HG02885 (cell line): ENCODE measurements around the gene WDR45.
A peak's percentile ranks its signal among the peaks of the same experiment; 100 is the strongest.

ENCODE experiments used
- ATAC-seq: cut with Tn5 transposase; IDR thresholded peaks from one replicate; pipeline ENCODE4 v1.9.1; 2021; ENCODE audit warnings: mild to moderate bottlenecking; ENCODE audit not compliant: unreplicated experiment, poor library complexity

Gene WDR45

DNA sequence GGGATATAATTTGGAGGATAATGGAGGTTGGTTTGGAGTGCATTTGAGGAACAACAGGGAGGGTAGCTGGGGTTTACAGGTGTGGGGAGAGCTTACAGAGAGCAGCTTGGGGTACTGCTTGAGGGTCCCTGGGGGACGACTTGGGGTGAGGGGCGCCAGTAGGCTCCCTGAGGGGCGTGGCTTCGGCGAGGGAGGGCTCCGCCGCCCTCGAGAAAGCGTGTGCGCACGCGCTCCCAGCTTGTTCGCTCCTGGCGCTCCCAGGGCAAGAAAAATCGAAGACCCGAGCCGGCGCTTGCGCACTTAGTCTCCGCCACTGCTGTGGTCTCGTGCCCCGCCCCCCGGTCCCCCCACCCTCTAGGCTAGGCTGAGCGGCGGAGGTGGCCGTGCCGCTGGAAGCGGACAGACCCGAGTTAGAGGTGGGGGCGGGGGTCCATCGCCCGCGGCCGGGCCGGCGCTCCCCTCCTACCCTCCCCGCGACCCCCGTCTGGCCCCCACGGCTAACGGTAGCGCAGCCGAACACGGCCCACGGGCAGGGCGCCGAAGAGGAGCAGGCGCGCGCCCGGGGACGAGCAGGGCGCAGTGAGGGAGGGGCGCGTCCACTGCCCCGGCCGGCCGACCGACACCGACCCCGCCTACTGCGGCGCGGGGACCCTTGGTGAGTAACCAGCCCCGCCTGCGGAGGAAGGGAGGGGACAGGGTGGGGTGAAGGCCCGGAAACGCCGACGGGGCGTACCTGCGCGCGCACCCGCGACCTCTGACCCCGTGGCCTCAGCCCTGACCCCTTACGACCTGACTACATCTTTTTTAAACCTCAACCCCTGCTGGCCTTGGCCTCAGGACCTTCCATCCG lies 26.2 kb downstream of the WDR45 start:
- ATAC-seq: no peak

DNA sequence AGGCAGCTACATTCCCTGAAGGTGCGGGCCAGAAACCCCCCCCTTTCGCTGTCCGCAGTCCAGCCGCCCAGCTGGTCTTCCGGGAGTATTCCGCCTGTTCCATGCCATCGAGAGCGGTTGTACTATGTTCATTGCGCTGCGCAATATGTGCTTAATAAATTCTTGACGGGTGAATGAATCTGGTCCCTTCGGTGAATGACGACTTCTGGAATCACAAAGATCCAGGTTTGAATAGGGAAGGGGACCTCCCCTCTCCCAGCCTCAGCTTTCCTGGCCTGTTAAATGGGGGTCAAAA lies 35.8 kb downstream of the WDR45 start:
- no peak for ATAC-seq

DNA sequence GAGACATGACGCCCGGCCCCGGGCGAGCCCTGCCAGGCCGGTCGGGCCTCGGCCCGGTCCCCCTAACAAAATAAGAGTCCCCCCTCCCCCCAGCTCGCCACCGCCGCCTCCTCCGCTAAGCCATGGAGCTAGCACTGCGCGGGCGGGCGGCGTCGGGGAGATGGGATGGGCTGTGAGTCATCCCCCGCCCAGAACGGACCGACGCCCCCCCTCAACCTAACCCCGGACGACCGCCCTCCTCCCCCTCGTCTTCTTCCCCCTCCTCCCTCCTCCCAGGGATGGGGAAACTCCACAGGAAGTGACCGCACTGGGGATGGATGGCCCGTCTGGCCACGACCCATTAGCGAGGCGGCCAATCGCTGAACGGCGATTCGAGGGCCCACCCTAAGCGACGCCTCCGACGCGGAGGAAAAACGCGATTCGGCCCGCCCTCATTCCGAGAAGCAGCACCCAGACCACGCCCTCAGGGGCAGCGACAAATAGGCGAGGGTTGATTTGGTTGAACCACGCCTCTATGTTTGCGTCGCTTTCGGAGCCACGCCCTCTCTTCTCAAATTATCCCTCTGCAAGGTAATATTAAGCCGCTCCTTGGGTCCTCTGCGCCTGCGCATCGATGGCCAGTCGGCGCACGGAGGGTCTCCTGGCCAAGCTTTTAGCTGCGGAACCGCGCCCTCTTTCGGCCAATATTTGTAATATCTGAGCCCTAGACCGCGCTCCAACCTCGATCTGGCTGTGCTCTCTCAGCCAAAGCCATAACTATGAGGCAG lies 36.3 kb downstream of the WDR45 start, which contains the start of gene TFE3:
TFE3 (minus strand) TSS at position 138 of the 767 bp plus-strand sequence; CDS start at position 7, 131 bp downstream.
- ATAC-seq: peak; percentile 92

DNA sequence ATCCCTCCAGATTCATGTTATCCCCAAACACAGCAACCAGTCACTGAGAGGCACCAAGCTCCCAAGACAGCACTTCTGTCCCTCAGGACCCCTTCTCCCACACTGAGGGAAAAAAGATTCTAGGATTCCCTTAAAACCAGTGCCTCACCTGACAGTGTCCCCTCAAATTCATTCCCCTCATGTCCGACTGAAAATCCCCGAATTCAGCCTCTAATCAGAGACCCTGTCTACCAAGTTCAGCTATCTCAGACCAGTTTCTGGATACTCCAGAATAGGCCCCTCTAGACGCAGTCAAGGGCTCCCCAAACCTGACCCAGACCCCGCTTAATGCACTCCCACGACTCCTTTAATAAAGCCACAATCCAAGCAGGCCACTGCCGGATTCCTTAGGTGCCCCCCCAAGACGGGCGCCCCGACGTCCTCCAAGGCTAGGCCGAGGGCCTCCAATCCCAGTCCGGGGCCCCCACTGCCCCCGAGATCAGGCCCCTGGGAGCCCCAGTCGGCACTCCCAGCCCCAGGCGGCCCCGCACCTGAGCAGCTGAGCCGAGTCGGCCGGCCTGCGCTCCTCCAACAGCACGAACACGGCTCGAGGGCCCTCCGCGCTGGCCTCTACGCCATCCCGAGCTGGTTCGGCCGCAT lies 37.0 kb downstream of the WDR45 start:
- no peak for ATAC-seq

DNA sequence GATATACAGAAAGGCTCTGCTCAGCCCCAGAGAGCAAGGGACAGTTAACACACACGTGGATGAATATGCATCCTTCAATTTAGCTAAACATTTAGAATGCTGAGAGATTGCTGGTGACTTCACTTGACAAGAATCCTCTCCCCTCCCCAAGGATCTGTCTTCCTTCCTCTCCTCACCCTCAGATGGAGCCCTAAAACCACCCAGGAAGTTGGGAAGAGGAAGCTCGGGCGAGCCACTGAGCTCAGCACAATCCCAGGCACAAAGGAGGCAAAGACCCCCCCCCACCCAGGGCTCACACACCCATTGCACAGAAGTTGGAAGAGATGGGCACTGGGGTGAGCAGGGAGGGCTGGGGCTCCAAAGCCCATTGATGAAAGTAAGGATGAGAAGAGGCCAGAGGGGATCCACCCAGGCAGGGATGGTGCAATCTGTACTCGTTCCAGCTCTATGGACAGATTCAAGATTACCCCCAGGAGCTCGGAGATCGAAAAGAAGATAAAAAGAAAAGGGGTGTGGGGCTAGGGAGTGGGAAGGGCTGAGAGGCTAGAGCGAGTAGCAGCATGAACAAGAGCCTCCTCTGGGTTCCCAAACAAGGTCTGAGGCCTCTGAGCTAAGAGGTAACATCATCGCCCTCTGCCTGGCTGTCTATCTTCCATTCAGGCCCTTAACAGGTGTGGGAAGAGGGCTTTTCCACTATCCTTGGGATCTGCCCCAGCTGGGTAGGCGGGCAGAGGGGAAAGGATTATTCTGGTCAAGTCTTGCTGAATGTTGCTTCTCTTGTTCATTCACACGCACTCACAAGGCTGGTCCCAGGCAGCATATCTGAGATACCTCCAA lies 37.7 kb downstream of the WDR45 start:
- ATAC-seq: no peak

DNA sequence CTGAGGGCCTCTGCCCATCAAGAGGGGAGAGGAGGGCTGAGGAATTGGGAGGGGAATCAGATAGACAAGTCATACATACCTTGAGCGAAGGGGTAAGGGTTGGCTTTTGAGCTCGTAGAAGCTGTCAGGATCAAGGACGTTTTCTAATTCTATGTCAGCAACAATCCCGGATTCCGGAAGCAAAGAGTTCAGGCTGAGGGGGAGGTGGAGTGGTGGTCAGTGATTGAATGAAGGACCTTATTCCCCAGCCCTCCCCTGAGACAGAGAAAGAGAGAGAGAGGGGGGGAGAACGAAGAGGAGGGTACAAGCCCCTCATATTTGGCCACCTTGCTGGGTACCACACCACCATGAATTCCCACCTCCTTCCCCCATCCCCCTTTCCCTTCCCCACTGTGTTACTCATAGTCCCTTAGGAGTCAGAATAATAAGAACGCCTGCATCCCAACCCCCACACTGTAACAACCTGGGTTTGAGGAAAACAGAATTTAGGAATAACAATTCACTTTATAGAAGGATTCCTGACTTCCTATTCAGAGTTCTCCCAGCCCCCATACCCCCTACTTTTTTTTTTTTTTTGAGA lies 39.2 kb downstream of the WDR45 start:
- no peak for ATAC-seq

DNA sequence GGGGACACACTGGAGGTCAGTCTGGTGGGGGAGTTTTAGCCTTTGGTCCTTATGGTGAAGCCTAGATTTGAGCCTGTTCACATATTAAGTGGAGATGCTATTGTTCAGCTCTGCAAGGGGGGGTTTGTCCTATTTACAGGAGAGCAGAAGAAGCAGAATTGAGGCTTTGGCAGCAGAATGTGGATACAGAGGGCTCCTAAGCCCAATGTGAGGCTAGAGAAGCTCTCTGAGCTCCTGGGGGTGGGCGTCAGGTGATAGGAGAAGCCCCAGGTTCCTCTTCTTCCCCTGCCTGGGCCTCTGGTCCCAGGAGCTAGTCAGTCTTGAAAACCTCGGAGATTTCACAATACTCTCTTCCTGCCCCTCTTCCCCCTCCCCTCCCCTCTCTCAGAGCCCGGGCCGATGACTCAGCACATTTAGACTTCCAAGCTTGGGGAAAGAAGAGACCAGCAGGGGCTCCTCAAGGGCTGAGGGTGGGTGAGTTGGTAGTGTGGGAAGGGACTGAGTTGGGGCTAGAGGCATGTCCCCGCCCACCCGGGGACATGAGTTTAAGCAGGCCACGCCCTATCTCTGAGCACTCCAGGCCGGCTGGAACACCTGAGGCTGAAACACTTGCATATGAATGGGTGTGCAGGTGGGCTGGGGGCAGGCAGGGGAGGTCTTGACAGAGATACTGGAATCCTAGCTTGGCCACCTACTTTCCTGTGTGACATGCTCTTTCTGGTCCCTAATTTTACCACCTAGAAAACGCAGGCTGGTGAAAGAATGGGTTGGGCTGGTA lies 39.9 kb downstream of the WDR45 start:
- ATAC-seq: no peak

DNA sequence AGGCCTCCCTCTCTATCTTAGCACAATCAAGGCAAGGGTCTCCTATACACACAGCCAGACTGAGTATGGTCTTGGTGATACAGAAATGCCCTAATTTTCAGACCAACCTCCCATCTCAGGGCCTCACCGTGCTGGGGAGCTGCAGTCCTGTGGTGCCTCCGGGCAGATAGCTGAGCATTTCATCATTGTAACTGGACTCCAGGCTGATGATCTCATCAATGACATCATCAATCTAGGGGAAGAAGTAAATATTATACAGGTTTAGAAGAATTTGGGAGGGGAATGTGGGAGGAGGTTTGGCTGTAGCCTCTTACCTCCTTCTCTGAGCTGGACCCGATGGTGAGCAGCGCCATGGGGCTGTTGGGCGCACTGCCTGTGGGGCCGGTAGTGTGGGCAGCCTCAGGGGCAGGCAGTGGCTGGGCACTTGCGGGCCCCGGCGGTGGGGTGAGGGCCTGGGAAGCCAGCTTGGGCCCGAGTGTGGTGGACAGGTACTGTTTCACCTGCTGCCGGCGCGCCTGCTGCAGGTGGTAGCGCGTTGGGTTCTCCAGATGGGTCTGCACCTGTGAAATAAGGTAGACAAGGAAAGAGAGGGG lies 41.7 kb downstream of the WDR45 start:
- ATAC-seq: no peak

DNA sequence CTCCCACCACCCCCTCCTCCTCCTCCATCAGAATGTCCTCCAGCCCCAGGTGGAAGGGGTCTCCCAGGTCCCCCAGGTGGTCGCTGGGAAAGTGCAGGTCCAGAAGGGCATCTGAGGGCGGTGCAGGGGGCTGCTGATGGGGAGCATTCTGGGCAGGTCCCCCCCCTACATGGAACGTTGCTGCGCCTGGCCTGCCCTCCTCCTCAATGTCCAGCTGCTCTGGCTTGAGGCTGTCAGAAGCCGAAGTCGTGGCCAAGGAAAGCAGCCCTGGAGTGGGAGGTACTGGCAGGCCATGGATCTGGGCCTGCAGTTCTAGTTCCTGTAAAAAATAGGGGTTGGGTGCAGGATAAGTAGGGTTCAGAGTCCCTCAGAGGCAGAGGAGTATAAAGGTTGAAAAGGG lies 49.4 kb downstream of the WDR45 start:
- ATAC-seq: no peak

DNA sequence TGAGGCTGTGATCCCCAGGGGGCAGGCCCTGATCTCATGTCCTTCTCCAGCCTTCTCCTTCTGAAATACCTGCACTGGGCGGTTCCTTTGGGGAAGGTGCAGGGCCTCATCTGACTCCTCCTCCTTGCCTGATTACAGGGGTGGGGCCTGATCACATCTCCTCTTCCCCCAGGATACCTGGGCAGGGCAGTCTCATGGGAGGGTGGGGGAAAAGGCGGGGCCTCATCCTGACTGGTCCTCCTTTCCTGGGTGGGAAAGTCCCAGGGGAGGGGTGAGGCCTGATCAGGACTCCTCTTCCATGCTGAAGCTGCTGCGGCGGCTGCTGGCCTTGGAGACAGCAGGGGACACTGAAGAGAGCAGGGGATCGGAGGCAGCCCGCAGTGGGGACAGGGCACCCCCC lies 49.8 kb downstream of the WDR45 start:
- no peak for ATAC-seq
